Measurements from ENCODE around the gene HLA-DQA1. TPM values are rescaled to one million over a fixed set of nuclear protein-coding genes. Genes with fewer than 3 reads are reported as not detected.
"Not testable (repeated sequence)": the region's sequence is repeated elsewhere in the genome, so short reads cannot be mapped to it uniquely, and the experiment has no call there.

The HLA-DQA1 gene
- total RNA-seq, result 10 to 100 TPM in 3 of 4 donors, 1 to 10 TPM in 1; 8.6 to 21.3 (median 11.5) TPM

- peak within 1 kb of the TSS; percentile 1 for H3K4me3 ChIP-seq
- no peaks in the 10 kb centered on the region for H3K36me3 ChIP-seq
- 54% methylated on average over 7 of the region's 7 CpGs for WGBS
- no peak for DNase-seq (ENCODE audit: low spot score in 2 of 2)
- H3K27ac ChIP-seq, result no peak within 1 kb of the TSS
- no peaks in the 10 kb centered on the region for H3K27me3 ChIP-seq
- TF ChIP-seq POLR2AphosphoS5 (IDR thresholded peaks at IDR 0.05), result no peak
- TF ChIP-seq, protein P1, sequence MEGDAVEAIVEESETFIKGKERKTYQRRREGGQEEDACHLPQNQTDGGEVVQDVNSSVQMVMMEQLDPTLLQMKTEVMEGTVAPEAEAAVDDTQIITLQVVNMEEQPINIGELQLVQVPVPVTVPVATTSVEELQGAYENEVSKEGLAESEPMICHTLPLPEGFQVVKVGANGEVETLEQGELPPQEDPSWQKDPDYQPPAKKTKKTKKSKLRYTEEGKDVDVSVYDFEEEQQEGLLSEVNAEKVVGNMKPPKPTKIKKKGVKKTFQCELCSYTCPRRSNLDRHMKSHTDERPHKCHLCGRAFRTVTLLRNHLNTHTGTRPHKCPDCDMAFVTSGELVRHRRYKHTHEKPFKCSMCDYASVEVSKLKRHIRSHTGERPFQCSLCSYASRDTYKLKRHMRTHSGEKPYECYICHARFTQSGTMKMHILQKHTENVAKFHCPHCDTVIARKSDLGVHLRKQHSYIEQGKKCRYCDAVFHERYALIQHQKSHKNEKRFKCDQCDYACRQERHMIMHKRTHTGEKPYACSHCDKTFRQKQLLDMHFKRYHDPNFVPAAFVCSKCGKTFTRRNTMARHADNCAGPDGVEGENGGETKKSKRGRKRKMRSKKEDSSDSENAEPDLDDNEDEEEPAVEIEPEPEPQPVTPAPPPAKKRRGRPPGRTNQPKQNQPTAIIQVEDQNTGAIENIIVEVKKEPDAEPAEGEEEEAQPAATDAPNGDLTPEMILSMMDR (IDR thresholded peaks at IDR 0.05), result no peak
- H3K4me1 ChIP-seq, result no peaks in the 10 kb centered on the region
- no peaks in the 10 kb centered on the region for H3K9me3 ChIP-seq
These were observed at the start of gene HLA-DQA1 for GRCh38 chr6:32637219-32637880. Gene HLA-DQA1, plus strand, starts transcription at chr6:32637406. Its CDS starts 53 bp downstream, at chr6:32637459.

- Histone ChIP-seq H3K4me3 (no peak overlapping the region), H3K9me3 (no peaks in the 10 kb centered on the region), H3K36me3 (no peaks in the 10 kb centered on the region), H3K27me3 (no peaks in the 10 kb centered on the region), H3K27ac (no peak overlapping the region), H3K4me1 (no peaks in the 10 kb centered on the region)
- WGBS, result 70% methylated on average over 2 of the region's 2 CpGs
- DNase-seq (ENCODE audit: low spot score in 2 of 2), result no peak
- TF ChIP-seq POLR2AphosphoS5 (IDR thresholded peaks at IDR 0.05) (no peak), EP300 (IDR thresholded peaks at IDR 0.05) (no peak)
These were observed 49.0 kb upstream of the HLA-DQA1 start for GRCh38 chr6:32588156-32588555.

GRCh38 chr6:32589596-32590449 is 47.4 kb upstream of the HLA-DQA1 start, which contains the start of gene HLA-DRB1:
Gene HLA-DRB1, minus strand, starts transcription at chr6:32589848. Its CDS starts 106 bp downstream, at chr6:32589742.
- Histone ChIP-seq H3K4me1 (no peaks in the 10 kb centered on the region), H3K27me3 (no peaks in the 10 kb centered on the region), H3K36me3 (no peaks in the 10 kb centered on the region), H3K4me3 (no peak within 1 kb of the TSS), H3K9me3 (no peaks in the 10 kb centered on the region), H3K27ac (no peak within 1 kb of the TSS)
- WGBS, result 61% methylated on average over 9 of the region's 9 CpGs
- TF ChIP-seq, protein P1 (IDR thresholded peaks at IDR 0.05), result no peak
- TF ChIP-seq POLR2A (IDR thresholded peaks at IDR 0.05) (no peak), EP300 (IDR thresholded peaks at IDR 0.05) (no peak), POLR2AphosphoS5 (IDR thresholded peaks at IDR 0.05) (no peak)
- no peak for DNase-seq (ENCODE audit: low spot score in 2 of 2)

- H3K4me3 ChIP-seq; H3K4me1 ChIP-seq; H3K27ac ChIP-seq; H3K36me3 ChIP-seq; H3K27me3 ChIP-seq; DNase-seq (ENCODE audit: low spot score in 2 of 2); H3K9me3 ChIP-seq: not testable (repeated sequence)
- WGBS, result 78% methylated on average over 10 of the region's 10 CpGs
These were observed 46.5 kb upstream of the HLA-DQA1 start for GRCh38 chr6:32590713-32591112.

DNA sequence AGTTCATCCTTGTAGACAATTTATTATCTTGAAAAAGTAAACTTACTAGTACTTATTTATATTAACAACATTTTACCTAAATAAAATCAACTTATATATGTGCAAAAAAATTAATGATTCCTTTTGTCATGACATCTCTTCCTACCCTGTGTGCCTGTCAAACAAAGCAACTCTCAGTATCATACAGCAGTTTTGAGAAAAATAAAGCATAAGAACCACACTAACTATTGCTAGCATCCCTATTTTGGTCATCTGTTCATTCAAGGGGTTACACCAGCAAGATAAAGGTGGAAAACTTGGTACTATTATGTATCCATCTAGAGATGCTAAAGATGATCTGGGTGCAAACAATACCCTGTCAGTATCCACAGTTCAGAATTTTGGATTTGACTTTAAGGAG is 40.2 kb upstream of the HLA-DQA1 start:
- no peaks in the 10 kb centered on the region for H3K9me3 ChIP-seq
- H3K27ac ChIP-seq, result no peak overlapping the region
- TF ChIP-seq, protein P1 (IDR thresholded peaks at IDR 0.05), result no peak
- TF ChIP-seq EP300 (IDR thresholded peaks at IDR 0.05), result no peak
- TF ChIP-seq POLR2AphosphoS5 (IDR thresholded peaks at IDR 0.05), result no peak
- no peak for TF ChIP-seq POLR2A (IDR thresholded peaks at IDR 0.05)
- no peaks in the 10 kb centered on the region for H3K27me3 ChIP-seq
- H3K4me3 ChIP-seq, result no peak overlapping the region
- H3K36me3 ChIP-seq, result no peaks in the 10 kb centered on the region
- H3K4me1 ChIP-seq, result no peaks in the 10 kb centered on the region
- DNase-seq (ENCODE audit: low spot score in 2 of 2), result no peak

GRCh38 chr6:32602383-32602782 is 34.8 kb upstream of the HLA-DQA1 start:
- WGBS, result 73% methylated on average over 3 of the region's 3 CpGs
- no peak overlapping the region for H3K27ac ChIP-seq

More at GRCh38 chr6:32602383-32602782, 34.8 kb upstream of the HLA-DQA1 start:
- no peaks in the 10 kb centered on the region for H3K27me3 ChIP-seq
- no peak for DNase-seq (ENCODE audit: low spot score in 2 of 2)
- no peaks in the 10 kb centered on the region for H3K9me3 ChIP-seq
- no peaks in the 10 kb centered on the region for H3K36me3 ChIP-seq
- TF ChIP-seq POLR2A (IDR thresholded peaks at IDR 0.05) (no peak), POLR2AphosphoS5 (IDR thresholded peaks at IDR 0.05) (no peak), EP300 (IDR thresholded peaks at IDR 0.05) (no peak)
- TF ChIP-seq, protein P1 (IDR thresholded peaks at IDR 0.05), result no peak
- no peaks in the 10 kb centered on the region for H3K4me1 ChIP-seq
- no peak overlapping the region for H3K4me3 ChIP-seq

Data from suprapubic skin (tissue), 4 donors.